CMK (cell line): Measurements from ENCODE around the gene CEP126.

Experiments used
- DNase-seq: peaks from one replicate; pipeline ENCODE4 v3.0.0-alpha.2; 2010; ENCODE audit warnings: low read depth

The CEP126 gene

GRCh38 chr11:101914738-101915426, at the start of gene CEP126:
CEP126 (plus strand) TSS chr11:101915010; CDS start chr11:101915285, 275 bp downstream.
- no peak for DNase-seq

DNA sequence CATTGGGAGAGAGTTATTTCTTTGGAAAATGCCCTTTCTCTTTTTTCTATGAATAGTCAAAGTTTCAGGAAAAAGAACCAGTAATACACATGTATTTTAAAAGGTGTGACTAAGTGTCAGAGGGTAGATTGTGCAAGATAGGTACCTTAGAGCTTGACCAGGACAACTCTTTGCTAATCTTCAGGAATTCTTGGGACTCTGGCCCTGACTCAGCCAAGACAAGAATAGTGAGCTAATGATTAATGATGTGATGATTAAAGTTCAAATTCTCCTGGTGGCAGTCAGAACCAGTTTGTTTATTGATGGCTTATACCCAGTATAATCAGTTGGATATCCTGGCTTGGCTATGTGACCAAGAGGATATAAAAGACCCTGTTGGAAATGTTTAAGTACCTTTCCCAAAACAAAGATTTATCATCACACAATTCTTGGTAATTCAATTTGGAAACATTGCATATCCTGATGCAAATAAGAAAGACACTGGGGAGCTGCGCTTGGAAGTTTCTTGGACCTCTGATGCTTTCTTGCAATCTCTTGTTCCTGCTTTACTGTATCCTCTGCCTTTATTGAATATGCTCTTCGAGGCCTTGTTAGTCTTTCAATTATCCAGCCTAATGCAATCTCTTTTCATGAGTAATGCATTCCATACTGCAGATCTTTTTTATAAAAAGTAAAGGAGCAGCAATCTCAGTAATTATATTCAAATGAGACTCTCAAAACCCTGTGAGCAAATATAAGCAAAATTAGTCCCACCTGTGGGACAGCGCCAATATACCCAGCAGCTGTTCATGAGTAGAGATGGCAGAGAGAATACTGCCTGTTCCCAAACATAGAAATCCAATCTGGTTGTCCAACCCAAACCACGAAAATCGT, 48.0 kb upstream of the CEP126 start:
- no peak for DNase-seq

- DNase-seq = no peak
These were observed 46.9 kb upstream of the CEP126 start for GRCh38 chr11:101867951-101868350.

- DNase-seq = no peak
These were observed 44.3 kb upstream of the CEP126 start for GRCh38 chr11:101870510-101870909.

DNA sequence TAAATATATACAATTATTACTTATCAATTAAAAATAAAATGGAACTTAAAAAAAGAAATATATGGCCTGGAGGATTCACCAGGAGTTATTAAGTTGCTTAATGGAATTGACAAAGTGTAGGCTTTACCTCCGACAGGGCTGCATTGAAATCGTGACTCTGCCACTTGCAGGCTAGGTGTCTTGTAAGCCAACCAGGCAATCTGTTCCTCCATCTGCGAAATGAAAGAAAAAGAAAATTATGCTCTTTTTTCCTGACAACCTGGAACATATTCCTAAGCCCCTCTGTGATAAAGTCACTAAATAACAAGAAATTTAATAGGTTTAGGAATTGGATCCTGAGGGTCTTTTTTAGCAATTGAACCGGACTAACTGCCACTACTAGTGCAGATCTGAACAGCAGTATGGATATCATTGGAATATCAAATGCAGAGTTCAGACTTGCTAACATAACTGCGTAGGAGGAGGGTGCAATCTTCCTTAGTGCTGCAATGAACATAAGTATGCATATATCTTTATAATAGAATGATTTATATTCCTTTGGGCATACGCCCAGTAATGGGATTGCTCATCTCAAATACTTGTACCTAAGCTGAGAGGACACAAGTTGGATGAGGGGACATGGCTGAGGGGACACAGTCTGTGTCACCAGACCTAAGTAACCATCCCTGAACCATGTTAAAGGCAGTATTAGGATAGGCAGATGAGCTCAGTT, 42.5 kb upstream of the CEP126 start:
- no peak for DNase-seq

DNA sequence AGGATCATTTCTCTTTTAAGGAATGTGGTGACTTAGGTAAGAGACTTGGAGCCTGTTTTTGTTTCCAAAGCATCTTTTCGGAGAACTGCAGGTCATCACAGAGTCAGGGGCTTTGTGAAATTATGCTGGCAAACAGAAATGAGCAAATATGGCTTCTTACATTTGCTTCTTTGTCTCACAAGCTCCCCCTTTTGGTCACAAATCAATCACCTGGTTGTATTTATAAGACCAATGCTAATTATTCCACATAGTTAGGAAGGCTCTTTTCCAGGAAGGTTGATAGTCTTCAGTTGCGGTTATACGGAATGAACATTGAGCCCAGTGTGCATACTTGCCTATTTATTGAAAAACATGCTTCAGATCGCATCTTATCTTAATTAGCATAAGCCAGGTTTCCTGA, 34.6 kb upstream of the CEP126 start:
- no peak for DNase-seq

GRCh38 chr11:101881586-101881985, 33.2 kb upstream of the CEP126 start:
- no peak for DNase-seq

DNA sequence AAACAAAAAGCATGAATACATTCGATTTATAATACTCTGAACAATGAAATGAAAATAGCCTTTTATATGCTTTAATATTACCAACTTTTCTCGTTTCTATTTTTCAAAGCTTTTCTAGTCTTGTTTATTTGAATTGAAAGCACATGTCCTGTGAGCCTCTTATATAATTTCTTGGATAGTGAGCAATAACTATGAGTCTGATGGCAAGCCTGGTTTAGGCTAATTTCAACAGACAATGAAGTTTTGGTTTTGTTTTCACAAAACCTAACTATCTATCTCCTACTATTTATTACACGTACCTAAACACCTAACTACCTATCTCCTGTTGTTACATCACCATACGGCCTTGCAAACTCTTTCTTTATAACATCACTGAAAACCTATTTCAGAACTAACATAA, 29.2 kb upstream of the CEP126 start:
- no peak for DNase-seq

- DNase-seq = no peak
These were observed 25.0 kb upstream of the CEP126 start for GRCh38 chr11:101889767-101890166.

DNA sequence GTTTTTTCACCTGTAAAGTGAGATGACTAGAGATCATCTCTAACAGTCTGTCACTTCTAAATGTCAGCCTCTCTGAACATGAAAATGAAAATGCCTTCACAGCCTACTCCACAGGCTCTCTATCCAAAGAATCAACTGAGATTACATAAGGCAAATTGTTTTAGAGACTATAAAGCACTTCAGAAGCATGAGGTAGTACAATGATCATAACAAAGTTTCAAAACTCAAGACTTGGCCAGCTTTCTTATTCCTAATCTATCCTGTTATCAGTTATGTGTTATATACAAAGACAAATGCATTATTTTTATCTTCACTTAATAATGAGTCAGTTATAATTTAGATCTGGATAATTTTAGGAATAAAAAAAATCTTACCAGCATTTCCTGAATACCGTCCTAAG, 20.3 kb upstream of the CEP126 start:
- no peak for DNase-seq

DNA sequence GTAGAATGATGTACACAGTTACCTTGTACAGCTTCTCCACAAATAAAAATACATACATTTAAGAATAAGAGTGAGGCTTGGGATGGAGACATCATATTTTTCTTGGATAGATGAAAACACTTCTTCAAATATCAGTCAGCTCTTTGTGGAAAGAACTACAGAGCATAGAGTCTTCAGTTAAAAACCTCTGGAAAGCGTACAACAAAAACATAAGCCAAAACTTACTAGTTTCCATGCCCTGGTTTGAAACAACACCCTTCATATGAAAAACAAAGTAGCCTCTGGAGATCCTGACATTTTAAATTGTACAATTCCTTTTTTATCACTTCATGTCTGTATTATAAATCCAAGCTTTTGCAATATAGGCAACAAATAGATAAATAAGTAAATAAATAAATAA, 7.0 kb upstream of the CEP126 start:
- no peak for DNase-seq

DNA sequence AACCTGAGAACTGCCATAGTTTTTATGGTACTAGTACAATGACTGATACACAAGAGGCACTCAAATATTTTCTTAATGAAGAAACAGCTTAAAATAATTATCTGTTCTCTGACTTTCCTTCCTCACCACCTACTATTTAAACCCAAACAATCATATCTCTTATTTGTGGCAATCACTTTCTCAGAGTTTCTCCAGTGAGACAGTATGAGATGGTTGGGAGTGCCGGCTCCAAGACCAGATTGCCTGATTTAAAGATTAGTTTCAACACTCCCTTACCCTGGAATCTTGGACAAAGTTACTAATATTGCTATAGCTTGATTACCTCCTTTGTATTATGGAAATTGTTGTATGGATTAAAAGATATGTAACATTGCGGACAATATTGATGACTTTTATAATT, 5.7 kb upstream of the CEP126 start:
- DNase-seq = no peak

DNA sequence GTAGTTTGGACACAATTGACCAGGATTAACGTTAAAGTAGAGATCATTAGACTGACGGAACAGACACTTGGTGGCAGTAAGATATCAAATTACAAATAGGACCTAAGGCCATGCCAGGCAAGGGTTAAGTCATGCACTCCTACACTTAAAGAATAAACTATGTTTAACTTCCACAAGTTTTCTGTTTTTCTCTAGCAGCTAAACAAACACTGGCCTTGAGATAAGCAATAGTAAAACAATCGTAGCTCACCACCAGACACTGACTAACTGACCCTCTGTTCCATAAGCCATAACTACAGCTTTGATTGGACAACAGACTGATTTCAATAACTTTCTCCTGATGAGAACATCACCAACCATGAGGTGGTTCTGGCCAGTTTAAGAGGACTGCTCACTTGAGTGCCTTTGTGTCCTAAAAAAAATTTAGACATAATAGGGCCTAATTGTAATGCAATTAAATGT, 2.0 kb upstream of the CEP126 start:
- DNase-seq = no peak

GRCh38 chr11:101913656-101914055, 1.2 kb upstream of the CEP126 start:
- DNase-seq = no peak

- no peak for DNase-seq
These were observed 471 bp upstream of the CEP126 start for GRCh38 chr11:101914341-101914737.

DNA sequence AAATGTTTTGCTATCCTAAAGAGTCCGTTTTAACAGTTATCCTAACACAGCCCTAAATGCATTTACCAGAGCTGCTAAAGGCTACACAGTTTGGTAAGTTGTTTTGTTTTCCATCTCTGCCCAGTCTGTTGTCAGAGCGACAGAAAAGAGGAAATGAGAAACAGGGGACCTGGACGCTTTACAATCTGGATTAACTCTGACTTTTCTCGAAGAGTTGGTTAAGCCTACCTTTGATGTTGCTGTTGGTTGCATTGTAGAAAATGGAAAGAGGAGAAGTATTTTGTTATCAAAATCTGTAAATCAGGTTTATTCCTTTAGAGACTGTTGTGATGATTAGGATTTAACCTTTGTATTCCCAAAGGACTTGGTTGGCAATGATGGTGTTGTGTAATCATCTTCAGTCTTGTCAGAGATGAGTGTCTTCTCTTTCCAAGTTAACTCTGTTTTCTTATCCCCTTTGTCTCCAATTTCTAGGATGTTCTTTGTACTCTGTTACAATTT, 1.0 kb downstream of the CEP126 start:
- no peak for DNase-seq

DNA sequence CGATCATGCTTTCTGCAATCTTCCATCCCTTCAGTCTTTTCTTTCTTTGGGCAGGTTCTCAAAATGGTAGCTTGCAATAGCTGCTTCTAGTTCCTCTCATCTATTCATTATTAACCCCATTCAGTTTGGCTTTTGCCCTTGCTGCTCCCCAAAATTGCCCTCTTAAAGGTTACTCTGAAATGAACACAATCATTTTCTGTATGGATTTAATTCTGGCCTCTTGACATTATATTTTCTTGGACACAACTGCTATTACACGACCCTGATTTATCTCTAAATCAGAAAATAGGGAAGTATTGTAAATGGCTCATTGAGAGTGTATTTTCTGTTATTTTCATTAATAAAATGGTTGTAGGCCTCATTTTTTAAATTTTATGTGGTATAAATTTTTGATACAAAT, 1.6 kb downstream of the CEP126 start, which contains the start of gene ANGPTL5:
Gene ANGPTL5, minus strand, starts transcription at position 101 of the 400 bp plus-strand sequence. CDS start 8,613 bp downstream, outside the sequence.
- no peak for DNase-seq

DNA sequence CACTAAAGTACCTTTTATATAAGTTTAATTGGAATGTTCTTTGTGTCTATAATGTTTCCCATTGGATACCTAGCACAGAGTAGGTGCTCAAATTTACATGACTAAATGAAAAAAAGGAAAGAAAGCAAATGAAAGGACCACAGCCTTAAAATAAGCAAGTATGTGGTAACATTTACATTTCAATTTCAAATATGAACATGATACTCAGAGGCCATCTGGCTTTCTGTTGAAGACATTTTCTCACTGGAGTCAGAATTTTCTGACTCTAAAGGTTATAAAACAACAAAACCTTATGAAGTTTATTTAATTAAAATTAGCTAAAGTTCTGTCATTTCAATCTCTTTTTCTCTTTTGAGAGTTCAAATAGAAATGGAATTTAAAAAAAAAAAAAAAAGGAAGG, 2.4 kb downstream of the CEP126 start:
- DNase-seq = no peak

GRCh38 chr11:101920992-101921391, 6.2 kb downstream of the CEP126 start:
- no peak for DNase-seq

DNA sequence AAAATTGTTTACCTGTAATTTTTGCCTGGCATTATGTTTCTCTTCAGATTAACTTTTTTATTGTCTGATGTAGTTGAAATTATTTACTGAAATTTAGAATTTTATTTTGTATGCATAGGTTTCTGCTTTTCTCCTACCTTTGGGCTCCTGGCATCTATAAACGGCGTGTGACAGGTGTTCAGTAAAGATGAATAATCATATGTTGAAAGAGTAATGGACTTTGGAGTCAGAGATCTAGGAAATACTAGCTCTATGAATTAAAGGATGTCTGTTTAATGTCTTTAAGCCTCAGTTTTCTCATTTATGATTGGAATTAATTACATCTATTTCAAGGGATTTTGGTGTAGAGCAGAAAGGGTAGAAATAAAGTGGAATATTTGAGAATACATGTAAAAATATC, 8.7 kb downstream of the CEP126 start:
- no peak for DNase-seq

DNA sequence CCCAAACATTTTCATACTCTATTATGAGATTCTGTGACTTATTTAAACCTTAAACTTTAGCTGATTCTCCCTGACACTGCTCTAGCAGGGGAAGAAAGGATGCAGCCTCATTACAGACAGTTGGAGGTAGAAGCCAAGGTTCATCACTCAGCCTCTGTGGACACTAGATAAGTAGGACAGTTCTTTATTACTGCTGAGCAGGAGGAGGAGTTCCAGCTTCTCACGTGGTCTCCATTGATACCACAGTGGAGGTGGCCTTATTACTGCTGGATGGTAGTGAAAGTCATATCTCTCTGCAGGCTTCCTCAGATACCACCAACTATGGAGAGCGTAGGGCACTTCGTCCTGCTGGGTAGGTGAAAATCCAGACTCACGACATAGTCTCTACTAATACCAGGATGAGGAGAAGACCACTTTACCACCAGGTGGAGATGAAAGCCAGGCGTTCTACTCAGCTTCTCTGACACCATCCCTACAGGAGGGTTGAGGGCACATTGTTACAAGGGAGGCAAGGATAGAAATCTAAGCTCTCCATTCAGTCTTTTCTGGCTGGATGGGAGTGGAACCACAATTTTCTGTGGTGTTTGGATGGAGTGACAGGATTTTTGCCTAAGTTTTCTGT, 14.6 kb downstream of the CEP126 start:
- DNase-seq = no peak

- no peak for DNase-seq
These were observed 16.9 kb downstream of the CEP126 start for GRCh38 chr11:101931692-101932091.
